Stromal cell of bone marrow (primary cell): ENCODE measurements around the gene OSBPL10.

Experiments used
- DNase-seq: peaks from one replicate; pipeline ENCODE4 v3.0.0-alpha.2; 2012; ENCODE audit warnings: low read depth

OSBPL10 gene

GRCh38 chr3:31851278-31851677 is 129.8 kb downstream of the OSBPL10 start:
- DNase-seq, result no peak

- DNase-seq, result no peak
Observed at GRCh38 chr3:31848911-31849310, 132.2 kb downstream of the OSBPL10 start.

DNA sequence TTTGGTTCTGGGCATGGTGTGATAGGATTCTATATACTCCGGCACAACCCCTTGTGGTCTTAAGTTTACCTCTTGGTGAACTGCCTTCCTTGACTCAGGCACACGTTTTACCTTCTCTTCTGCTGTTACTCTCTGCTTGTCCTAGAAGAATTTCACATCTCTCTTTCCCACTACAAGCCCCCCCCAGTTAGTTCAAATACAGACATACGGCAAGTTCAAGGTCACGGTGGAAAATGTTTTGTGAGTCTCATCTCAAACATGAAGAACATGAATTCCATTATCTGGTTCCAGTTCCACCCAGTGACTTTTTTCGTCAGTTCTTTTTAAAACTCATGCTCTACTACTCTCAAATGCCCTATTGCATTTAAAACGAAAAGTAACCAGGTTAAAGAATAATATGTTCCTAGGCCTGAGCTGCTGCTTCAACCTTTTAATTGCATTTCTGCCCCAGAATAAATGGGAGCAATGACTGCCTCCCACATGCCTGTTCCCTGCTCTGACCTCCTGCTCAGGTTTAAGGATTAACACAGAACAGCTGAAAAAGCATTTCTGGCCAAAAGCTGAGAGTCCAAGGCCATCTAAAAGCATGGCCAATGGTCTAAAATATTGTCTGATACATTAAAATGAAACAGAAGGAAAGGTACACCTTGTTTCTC is 132.8 kb downstream of the OSBPL10 start:
- no peak for DNase-seq

GRCh38 chr3:31847760-31848159 is 133.3 kb downstream of the OSBPL10 start:
- no peak for DNase-seq

DNA sequence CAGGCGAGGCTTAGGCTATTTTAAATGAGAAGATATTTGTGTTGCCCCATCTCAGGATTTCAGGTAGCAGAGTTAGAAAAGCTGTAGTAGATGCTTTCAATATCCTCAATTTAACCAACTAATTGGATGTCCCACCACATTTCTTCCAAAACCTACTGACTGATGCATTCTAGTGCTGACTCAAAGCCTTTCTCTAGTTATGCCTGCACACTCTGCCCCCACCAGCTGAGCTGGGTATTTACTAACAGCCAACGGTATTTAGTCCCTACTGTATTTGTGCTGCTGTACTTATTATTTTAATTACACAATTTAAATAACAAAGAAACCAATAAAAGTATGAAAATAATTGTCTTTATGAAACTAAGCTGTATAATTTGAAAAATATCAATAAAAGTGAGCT is 139.5 kb downstream of the OSBPL10 start:
- no peak for DNase-seq

GRCh38 chr3:31840252-31840651 is 140.8 kb downstream of the OSBPL10 start:
- DNase-seq, result no peak

GRCh38 chr3:31839144-31839917 is 141.7 kb downstream of the OSBPL10 start:
- no peak for DNase-seq

DNA sequence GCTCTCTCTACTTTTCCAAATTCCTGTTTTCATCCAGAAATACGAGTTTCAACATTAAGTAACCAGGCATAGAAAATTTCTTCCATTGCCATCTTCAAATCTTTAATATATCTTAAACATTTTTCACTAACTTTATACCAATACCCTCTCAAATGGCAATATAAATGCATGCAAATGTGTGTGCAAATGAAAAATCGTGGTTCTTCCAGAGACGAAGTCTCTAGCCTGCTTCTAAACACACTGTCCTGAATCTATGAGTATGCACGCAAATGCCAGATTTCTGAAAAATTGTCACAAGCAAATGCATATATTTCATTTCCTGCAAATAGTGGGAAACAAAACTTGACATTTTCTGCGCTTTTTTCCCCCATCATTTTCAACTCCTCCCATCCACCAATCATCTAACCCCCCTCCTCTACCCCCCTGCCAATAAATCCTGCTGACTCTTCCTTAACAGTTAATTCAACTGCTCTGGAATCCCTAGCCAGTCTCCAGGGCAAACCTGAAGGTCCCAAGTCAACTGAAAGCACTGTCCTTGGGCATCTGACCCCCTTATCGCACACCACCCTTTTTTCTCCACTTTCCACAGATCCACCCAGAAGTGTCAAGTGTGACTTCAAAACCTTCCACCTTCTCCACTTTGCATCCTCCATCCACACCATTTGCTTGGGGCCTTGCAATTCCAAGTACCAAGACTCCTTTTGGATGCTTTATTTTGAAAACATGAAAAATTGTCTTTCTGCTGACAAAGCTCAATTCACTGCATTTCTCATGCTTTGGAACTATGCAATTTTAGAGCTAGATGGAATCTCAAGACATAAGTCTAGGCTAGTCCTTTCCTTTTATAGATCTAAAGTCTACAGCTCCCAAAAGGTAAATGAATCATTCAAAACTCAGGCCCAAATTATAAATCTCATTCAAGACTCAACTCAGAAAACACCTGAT is 144.7 kb downstream of the OSBPL10 start:
- no peak for DNase-seq

DNA sequence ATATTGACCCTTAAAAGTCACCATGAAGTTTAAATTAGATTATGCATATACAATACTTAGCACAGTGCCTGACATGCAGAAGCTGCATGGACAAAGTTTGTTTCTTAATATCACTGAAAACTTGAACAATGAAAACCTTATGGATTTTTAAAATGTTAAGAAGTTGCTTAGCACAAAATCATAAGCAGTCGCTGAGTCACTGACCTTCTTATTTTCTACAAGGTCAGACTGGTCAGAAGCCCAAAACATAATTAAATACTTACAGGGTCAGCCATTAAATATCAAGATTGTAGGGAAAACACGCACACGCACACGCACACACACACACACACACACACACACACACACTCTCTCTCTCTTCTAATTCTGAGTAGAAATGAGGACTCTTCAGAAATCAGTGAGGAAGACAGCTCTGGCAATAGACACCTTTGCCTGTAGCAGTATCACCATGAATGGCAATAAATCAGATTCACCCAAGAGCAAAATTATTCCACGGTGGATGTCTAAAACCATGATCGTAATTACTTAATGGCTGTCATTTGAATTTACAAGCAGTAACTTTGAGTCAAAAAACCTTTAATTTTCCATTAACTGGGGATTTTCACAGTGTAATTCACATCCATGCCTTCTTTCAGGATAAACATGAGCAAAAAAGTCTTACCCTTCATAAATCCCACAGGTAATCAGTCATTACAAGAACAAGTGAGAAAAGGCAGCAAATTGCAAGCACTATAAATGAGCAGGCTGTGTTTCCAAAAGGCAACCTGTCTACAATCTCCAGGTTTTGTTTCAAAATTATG is 147.5 kb downstream of the OSBPL10 start:
- no peak for DNase-seq

- DNase-seq, result no peak
Observed at GRCh38 chr3:31832551-31832950, 148.5 kb downstream of the OSBPL10 start.

GRCh38 chr3:31831591-31831990 is 149.5 kb downstream of the OSBPL10 start:
- no peak for DNase-seq

DNA sequence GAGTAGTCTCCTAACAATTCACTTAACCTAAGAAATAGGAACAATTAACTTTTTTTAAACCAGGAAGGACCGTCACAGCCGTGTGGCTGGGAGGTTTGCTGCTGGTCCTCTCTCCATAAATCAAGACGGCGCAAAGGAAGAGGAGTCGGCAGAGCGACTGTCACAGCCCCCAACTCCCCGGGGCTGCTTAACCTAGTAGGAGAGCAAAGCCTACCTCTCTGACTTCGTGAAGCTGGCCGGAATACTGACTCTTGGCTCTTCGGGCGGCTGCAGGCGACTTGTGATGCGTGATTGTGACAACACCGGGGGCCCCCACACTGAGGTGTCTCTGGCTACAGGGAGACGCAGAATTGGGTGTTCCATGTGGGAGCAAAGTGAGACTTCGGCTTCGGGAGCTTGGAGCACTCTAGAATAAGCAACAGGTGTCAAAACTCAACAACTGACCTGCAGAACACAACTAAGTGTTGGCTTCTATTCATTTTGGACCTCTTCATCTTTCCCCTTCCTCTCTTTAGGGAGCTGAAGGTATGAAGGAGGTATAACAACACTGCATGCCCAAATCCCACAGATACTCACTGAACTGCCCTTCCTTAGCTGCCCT is 151.1 kb downstream of the OSBPL10 start:
- DNase-seq, result no peak

- no peak for DNase-seq
Observed at GRCh38 chr3:31829010-31829409, 152.1 kb downstream of the OSBPL10 start.

DNA sequence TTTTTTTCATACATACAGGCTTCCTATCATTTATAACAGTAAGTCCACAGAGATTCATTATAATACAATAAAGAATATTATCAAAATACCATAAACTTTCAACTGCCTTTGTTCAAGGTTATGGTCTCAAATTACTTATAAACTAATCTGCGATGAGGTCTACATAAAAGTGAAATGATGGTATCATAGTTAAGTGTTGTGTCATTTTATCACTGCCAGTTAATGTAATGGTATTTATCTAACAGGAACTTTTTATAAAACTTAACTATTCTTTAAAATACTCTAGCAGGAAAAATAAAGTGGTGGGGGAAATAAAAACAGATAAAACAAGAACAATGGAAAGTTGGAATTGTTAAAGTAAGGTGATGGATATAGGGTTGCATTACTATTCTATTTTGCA is 153.1 kb downstream of the OSBPL10 start:
- no peak for DNase-seq

GRCh38 chr3:31823184-31823583 is 157.9 kb downstream of the OSBPL10 start:
- DNase-seq, result no peak

DNA sequence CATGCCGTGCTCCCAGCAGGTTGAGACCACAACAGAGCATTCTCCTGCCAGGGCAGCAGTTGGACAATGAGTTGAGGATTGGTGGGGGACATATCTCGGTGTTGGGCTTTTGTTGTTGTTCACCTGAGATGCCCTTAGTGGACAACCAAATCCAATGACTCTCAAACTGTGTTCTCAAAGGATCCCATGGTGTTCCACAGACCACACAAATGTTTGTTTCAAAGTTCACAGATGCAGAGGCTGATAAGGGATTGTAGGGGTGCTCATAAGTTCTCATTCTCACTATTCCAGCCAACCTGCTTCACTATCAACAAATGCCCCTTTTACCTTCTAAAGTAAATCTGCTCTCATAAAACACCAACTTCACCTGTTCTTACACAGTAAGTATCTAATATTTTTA is 159.9 kb downstream of the OSBPL10 start:
- no peak for DNase-seq

GRCh38 chr3:31819441-31819840 is 161.6 kb downstream of the OSBPL10 start:
- DNase-seq, result no peak

GRCh38 chr3:31817411-31817966 is 163.6 kb downstream of the OSBPL10 start:
- no peak for DNase-seq

DNA sequence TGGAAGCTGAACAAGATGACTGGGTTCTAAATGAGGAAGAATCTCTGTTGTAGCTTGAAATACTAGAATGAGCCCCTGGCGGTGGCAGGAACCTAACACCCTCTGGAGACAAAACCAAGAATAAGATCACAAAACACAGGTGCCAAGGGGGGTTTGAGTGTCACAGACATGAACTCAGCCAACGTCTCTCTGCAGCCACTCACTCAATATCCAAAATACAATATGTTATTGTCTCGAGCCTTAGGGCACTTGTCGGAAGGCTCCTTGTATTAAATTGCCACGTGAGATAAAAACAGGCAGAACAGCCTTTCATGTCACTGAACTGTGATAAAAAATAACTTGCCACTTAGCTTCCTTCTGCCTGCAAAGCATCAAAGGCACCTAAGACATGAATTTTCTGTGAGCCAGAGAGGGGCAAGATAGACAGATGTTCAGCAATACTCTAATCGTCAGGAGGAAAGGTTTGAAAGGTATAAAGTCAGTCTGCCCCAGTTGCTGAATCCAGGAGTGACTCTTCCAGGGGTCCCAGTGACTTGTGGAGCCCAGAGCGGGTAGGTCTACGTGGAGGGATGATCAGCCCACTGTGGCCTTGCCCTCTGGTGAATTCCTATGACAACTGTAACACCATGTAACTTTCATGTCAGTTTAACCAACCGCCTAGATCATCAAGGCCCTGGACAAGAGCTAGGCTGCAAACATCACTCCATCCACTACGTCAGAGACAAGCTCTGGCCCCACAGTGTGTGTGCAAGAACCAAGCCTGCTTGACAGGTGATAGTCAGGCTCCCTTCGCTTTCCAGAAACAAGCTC is 165.2 kb downstream of the OSBPL10 start:
- DNase-seq, result no peak

DNA sequence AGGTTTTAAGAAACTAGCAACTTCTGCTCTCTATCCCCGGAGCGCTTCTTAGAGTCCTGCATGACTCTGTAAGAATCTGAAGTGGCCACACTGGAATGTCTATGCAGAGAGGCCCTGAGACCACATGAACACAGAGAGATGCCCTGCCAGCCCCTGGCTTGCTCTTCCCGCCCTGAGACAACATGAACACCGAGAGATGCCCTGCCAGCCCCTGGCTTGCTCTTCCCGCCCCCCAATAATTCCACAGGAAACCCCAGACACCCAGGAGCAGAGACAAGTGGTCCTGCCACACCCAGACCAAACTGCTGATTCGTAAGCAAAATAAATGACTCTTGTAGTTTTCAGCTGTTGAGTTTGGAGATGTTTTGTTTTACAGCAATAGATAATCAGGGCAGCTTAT is 166.1 kb downstream of the OSBPL10 start:
- no peak for DNase-seq
